Stimulated activated CD4-positive, alpha-beta T cell treated with anti-CD3 and anti-CD28 coated beads, Interleukin-15, amount 100 ng/mL, for 48 hours (primary cell): ENCODE measurements around the gene RALGPS1.
A peak's percentile ranks its signal among the peaks of the same experiment; 100 is the strongest.

Experiments
- DNase-seq, 2 donors: peaks; one replicate each; pipeline ENCODE4 v3.0.0-alpha.2; 2020; ENCODE audit warnings: low read depth in 2 of 2

Gene RALGPS1

DNA sequence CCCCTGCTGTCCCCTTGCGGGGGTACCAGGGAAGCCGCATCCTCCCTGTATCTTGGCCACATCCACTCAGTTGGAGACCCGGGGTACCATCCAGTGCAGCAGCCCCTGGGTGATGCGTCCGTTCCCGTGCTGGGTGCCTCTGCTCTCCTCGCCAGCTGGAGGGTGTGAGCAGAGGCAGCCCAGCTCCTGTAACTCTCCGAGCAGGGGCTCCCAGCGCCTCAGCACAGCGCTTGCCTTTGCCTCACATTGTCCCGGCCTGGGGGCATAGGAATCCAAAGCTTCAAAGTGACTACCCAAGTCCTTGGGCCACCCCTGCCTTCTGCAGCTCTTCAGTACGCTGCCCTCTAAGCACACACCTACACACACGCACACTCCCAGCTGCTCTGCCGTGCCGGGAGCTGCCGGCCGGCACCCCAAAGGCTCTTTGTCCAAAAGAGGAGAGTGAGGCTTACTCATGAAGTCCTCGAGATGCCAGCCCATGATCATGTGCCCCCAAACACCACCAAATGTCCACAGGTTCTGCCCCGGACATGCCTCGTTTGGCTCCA is 207.1 kb downstream of the RALGPS1 start:
- DNase-seq: no peak

GRCh38 chr9:127122176-127123063 is 207.8 kb downstream of the RALGPS1 start, which contains the start of gene ANGPTL2:
Gene ANGPTL2 (minus strand): TSS chr9:127122635. CDS start chr9:127108731, 13,904 bp downstream.
- peak in 1 of 2 donors; percentile 5 for DNase-seq

DNA sequence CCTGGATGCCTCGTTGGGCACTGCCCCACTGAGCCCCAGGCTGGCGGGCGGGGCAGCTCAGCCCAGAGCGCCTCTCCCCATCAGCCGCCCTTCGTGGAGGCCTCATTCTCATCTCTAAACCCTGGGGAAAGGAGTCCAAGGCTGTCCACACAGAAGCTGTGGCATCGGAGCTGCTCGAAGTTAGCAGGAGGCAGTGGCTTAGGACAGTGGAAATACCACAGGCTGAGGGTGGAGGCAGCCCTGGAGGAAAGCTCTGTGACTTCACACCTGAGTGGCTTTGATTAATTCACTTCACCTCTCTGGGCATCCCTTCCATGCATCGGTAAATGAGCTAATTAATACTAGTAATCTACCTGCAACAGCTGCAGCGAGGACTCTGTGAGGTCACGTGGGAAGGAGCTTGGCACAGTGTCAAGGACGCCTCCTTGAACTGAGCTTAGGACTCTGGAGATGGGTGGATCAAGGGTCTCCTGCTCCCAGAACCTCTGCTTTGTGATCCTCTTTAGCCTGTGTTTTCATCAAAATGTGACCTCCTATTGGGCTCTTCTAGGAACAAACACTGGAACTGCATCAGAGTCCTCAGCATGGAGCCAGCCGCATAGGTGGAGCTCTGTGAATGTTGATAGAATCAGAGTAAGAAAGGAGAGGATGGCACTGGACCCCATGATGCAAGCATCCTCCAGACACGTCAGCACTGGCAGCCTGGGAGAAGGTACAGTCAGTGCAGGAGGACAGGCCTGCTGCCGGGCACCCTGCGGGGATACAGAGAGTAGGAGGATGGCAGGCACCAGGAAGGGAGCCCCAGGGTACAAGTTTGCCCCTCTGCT is 208.7 kb downstream of the RALGPS1 start:
- no peak for DNase-seq

DNA sequence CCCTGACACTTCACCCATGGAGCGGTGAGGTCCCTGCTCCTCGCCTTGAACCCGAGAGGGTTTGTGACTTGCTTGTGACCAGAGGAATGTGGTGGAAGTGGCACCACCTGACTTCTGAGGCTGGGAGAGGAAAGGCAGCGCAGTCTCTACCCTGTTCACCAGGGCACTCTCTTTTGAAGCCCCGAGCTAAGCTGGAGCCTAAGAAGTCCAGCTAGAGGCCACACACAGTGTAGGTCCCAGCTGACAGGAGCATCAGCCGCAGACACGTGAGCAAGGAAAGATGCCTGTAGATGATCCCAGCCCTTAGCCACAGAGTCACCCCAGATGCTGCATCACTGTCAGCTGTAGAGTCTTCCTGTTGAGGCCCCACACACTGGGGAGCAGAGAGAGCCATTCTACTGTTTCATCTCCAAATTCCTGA is 209.5 kb downstream of the RALGPS1 start:
- no peak for DNase-seq

- DNase-seq: no peak
These were observed 210.2 kb downstream of the RALGPS1 start for GRCh38 chr9:127124792-127125191.

DNA sequence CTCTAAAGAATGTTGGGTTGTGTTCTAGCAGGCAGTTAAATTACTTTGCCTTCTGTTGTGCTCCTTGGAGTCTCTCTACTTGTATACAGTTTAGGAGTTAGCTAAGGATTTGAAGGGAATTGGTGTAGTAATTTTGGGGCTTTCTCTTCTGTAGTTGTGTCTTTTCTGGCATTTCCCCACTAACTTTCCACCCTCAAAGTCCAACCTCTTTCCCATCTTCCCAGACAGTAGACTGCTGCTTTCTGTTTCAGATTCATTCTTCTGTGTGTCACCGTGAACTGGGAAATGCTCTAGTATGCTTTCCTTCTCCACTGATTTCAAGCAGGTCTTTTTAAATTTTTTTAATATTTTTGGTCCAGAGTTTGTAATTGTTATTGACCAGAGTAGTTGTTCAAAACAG is 212.4 kb downstream of the RALGPS1 start:
- DNase-seq: no peak

DNA sequence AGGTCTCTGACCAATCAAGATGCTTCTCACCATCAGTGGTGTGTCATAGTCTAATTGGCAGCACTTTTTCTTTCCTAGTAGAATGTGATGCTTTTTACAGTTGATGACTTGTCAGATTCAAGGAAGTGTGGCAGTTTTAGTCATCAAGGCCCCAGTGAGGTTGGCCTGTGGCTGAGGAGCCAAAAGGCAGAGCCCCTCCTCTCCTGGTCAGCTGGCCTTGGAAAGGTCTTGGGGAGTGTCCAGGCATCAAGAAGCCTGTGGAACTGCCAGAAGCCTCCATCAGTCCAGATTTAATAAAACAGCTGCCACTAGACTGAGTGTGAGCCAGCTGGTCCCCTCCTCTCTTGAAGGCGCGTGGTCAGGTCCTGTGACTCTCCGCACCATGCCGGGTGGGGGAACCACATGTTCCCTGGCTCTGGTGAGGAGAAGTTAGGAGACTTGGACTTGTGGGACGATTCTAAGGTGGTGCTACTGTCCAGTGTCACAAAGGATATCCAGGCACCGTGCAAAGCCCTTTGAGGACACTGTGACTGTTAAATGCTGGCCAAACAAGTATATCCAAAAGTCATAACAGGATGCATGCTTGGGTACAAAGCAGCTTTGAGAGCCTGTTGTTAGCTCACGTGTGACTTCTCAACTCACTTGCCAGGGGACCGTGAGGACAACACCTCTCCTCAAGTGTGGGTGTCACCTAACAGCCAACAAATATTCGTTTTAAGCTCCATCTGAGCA is 213.9 kb downstream of the RALGPS1 start:
- DNase-seq: no peak

GRCh38 chr9:127129073-127129717 is 214.6 kb downstream of the RALGPS1 start:
- no peak for DNase-seq

DNA sequence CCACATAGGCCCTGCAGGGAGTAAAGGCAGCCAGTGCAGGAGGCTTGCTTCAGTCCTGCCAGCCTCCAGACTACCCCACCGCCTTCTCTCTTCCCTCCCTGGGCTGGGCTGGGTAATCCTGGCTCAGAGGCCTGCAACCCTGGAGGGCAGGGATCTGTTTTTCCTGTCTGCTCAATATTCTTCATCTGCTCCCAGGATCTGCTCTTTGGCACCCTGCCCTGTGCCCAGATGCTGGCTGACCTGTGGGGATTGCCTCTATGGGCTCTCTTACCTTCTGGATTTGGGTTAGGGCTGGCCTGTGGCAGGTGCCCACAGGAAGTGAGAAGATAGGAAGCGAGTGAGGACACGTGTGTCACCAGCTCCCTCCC is 215.1 kb downstream of the RALGPS1 start:
- no peak for DNase-seq

DNA sequence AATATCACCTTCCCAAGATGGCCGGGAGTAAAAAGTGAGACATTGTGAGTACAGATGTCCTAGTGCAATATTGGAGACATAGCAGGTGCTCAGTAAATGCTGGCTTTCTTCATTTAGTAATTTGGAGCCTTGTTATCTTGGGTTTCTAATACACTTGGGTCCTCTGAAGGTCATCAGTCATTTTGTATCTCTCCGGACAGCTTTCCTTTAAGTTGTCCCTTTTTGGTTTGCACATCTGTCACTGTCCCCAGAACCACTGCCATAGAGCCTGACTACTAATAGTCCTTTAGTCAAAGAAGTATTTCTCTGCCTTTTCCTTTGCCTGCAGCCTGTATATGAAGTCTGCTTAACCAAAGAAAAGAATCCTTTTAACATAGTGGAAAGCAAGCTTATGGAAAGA is 215.7 kb downstream of the RALGPS1 start:
- DNase-seq: no peak

GRCh38 chr9:127130661-127131538 is 216.3 kb downstream of the RALGPS1 start:
- no peak for DNase-seq

GRCh38 chr9:127131871-127132270 is 217.3 kb downstream of the RALGPS1 start:
- DNase-seq: no peak

GRCh38 chr9:127132375-127132774 is 217.8 kb downstream of the RALGPS1 start:
- DNase-seq: no peak

- no peak for DNase-seq
These were observed 218.5 kb downstream of the RALGPS1 start for GRCh38 chr9:127132921-127133647.

DNA sequence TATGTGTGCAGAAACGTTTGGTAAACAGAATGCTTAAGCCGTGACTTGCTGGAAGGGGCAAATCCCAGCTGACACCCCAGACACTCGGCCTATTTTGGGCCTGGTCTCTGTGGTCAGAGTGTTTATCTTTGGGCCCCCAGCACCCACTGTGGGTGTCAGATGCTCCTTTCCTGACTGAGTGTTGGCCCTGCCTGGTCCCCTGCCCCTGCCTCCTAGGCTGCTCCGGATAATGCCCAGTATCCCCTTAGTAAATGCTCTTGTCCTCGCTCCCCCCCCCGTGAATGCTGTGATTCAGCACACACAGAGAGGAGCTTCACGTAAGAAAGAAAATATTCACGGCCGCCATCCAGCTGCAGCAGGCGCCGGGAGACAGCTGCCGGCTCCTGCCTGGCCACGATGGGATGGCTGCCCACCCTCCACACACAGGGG is 219.2 kb downstream of the RALGPS1 start:
- DNase-seq: no peak

- no peak for DNase-seq
These were observed 220.6 kb downstream of the RALGPS1 start for GRCh38 chr9:127135056-127135745.

DNA sequence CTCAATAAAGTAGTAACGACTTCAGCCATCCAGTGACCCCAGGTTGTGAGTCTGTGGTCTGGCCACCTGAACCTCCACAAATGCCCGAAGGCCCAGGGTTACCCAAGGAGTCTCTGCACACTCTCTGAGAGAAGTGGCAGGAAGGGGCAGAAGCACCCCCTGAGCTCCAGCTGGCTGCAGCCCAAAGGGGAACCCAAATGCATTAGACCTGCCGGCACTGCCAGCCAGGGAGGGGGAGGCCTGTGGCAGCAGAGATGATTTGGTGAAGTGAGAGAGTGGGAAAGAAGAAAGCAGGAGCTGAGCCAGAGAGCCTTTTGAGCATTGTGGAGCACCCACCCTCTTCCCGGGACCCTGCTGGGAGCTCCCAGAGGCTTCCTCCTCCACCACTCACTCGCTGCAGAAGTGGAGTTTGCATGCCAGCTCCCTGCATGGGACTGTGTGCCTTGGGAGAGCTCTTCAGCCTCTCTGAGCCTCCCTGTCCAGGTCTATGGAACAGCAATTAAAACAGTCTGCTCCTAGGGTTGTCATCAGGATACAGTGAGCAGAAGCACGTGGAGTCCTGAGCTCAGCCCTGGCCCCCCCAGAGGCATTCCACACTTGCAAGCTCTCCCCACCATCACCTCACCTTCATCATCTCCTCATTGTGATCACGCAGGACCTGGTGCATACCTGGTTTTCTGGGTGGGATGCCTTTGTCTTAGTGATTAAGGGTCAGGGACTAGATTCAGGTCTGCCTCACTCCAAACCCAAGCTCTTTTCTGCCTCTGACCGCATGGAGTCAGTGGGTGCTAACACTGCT is 221.7 kb downstream of the RALGPS1 start:
- DNase-seq: no peak
